Upper lobe of left lung (tissue), 4 donors: ENCODE data around the gene CPEB3.
"Not testable (repeated sequence)": the region's sequence is repeated elsewhere in the genome, so short reads cannot be mapped to it uniquely, and the experiment has no call there.

Experiments
- EP300 ChIP-seq, 4 donors: sonication (generic); formaldehyde crosslinking; IDR thresholded peaks; one replicate each; pipeline ENCODE4 v1.5.1; 2017; ENCODE audit warnings: antibody characterized with exemption in 4 of 4, control low read depth in 2 of 4
- POLR2A ChIP-seq, 4 donors: fragments of 450-650 bp; IDR thresholded peaks; one replicate each; pipeline ENCODE4 v1.5.1; 2016 to 2017; ENCODE audit warnings: antibody characterized with exemption in 4 of 4, mild to moderate bottlenecking in 2 of 4
- POLR2AphosphoS5 ChIP-seq, 2 donors: sonication (generic); formaldehyde crosslinking; IDR thresholded peaks; one replicate each; pipeline ENCODE4 v1.5.1; 2017; ENCODE audit warnings: antibody characterized with exemption in 2 of 2
- TF ChIP-seq, protein P1 (sequence below), 6 experiments: fragments of 450-650 bp in 4 of 6; fragments of 200-600 bp in 2 of 6; sonication (generic) in 2 of 6; IDR thresholded peaks; one replicate each; pipeline ENCODE4 v1.5.1; 2016 to 2019; ENCODE audit warnings: antibody characterized with exemption in 6 of 6

DNA sequence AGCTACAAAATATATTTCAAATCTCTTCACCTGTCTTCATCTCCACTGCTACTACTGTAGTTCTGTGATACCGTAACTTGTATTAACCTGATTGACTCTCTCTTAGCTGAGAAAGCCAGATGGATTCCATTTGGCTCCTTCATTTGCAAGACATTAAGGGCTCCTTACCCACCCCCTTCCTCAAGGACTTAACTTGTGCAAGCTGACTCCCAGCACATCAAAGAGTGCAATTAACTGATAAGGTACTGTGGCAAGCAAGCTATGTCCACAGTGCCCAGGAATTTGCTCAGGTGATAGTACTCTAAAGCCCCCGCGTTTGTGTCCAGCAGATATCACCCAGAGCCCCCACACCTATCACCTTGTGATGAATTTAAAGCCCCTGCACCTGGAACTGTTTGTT is 257.8 kb downstream of the CPEB3 start:
- TF ChIP-seq, protein P1, sequence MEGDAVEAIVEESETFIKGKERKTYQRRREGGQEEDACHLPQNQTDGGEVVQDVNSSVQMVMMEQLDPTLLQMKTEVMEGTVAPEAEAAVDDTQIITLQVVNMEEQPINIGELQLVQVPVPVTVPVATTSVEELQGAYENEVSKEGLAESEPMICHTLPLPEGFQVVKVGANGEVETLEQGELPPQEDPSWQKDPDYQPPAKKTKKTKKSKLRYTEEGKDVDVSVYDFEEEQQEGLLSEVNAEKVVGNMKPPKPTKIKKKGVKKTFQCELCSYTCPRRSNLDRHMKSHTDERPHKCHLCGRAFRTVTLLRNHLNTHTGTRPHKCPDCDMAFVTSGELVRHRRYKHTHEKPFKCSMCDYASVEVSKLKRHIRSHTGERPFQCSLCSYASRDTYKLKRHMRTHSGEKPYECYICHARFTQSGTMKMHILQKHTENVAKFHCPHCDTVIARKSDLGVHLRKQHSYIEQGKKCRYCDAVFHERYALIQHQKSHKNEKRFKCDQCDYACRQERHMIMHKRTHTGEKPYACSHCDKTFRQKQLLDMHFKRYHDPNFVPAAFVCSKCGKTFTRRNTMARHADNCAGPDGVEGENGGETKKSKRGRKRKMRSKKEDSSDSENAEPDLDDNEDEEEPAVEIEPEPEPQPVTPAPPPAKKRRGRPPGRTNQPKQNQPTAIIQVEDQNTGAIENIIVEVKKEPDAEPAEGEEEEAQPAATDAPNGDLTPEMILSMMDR (IDR thresholded peaks at IDR 0.05), result not testable (repeated sequence)
- not testable (repeated sequence) for TF ChIP-seq POLR2AphosphoS5, POLR2A, EP300 (IDR thresholded peaks at IDR 0.05)
